ENCODE results near the gene ZNF648.
"Not testable (repeated sequence)": the region's sequence is repeated elsewhere in the genome, so short reads cannot be mapped to it uniquely, and the experiment has no call there.

The ZNF648 gene

DNA sequence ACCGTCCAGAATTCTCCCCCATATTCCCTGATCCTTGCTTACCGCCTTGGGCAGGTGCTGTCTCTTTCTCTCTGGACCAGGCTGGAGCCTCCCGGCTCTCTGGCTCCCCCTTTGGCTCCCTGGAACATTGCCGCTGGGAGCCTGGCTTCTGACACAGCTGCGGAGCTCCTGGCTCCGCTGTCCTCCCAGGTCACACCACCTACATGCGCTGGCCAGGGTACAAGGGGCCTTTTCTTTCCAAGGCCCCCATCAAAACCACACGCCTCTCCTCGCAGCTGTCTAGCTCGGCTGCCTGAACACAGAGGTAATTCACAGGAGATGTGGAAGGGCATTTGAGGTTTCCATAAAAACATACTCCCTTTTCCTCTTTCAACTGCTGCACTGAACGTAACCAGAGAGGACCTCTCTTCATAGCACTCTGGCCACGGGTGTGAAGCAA, 7.5 kb upstream of the ZNF648 start:
- DNase-seq = peak; percentile 65

DNA sequence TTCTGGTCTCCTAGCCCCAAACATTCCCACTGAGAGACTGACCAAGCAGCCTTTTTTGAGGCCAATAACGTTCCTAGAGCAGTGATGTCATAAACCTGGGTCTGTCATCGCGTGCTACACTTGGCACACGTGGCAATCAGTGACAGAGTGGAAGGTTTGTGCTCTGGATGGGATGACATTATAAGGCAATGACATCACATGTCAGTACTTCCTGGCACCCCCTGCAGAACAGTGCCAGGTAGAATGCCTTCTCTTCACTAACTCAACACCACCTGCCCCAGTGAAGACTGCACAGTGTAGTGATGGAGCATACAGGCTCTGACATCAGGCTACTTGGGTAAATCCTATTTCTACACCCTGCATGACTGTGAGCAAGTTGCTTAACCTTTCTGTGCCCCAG, 5.4 kb upstream of the ZNF648 start:
- DNase-seq = no peak

DNA sequence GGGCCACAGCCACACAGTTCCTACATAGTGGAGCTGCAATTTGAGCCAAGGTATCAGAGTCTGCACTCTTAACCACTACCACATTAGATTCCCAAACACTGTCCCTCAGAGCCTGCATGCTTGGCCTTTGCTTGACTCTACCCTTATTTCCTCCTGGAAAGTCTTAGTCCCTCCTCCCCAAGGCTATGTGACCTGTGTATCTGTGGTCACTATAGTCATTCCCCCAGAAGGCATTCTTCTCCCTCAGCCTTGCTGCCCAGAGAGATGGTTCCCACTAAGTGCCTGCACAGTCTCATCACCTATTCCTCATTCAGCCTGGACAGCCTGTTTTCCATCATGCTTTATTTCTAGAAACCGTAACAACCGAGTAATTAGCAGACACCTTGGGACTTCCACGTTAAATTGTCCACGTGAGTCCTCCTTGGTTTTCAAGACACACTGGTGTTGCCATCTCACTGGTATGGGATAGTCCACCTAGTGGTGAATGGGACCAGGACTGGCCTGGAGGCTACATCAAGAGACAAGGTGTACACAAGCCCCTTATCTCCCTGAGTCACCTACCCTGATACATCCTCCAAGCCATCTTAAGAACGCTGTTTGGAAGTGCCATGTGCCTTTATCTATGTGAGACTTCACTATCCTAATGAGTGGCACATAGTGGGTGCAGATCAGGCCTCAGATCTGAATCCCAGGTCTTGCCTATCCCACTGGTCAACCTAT, 3.8 kb upstream of the ZNF648 start:
- DNase-seq = no peak

DNA sequence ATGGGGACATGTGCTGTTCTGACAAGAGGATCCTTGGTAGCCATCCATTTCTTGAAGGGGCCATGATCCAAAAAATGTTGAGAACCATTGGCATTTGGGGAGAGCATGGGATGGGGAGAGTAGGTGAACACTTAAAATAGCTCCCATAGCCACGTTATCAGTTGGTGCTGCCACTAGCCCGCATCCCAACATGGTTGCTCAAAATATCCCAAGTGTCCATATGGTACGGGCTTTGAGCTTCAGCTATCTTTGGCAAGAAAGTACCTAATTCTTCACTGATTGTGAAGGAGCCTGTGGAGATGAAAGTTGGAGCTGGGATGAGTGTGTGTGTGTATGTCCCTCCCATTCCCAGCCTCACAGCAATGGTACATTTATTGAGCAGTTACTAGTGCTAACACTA, 3.1 kb upstream of the ZNF648 start:
- DNase-seq = no peak

DNA sequence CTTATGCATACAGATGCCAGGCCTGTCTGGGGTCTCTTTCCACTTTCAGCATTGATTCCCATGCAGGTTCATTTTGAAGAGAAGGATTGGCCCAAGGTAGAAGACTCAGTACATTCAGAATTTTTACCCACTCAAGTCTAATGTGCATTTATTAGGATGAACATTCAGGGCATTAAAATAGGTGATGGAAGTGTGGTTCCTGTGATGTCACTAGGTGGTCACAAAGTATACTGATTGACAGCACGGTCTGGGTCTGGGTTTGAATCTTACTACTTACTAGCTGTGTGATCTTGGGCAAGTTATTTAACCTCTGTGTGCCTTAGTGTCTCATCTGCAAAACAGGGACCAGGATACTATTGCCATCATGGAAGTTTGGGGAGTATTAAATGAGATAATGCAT, 711 bp upstream of the ZNF648 start:
- DNase-seq = no peak

DNA sequence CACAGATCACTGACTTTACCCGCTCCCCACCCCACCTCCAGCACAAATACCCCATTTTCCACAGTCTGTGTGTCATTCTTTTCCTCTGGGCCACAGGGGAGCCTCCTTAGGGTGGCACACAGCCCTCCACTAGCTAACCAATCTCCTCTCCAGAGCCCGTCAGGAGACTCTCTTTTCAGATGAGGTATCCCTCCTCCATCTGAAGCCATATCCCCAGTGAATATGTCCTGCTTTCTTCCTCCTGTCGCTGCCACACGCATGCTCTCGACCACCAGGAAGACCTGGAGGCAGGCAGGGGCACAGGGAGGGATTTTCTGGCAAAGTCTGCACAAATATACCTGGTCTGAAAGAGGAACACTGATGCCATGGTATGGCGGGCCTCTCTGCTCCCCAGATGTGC, 635 bp downstream of the ZNF648 start:
- no peak for DNase-seq

DNA sequence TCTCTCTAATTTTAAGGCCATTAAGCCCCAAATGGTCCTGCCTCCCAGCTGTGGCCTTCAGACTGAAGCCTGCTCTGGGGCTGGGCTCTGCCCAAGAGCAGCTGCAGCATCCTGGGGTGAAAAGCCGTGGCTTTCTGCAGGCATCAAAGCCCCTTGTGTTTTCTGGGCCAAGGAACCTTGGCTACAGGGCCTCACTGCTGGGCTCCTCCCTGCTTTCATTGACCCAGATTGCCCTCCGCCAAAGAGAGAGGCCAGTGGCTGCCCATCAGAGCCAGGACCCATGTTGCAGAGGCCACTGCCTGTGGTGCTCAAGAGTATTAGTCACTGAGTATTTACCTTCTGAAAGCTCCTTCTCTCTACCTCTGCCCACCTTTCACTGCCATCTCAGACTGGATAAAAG, 1.6 kb downstream of the ZNF648 start:
- peak; percentile 42 for DNase-seq

DNA sequence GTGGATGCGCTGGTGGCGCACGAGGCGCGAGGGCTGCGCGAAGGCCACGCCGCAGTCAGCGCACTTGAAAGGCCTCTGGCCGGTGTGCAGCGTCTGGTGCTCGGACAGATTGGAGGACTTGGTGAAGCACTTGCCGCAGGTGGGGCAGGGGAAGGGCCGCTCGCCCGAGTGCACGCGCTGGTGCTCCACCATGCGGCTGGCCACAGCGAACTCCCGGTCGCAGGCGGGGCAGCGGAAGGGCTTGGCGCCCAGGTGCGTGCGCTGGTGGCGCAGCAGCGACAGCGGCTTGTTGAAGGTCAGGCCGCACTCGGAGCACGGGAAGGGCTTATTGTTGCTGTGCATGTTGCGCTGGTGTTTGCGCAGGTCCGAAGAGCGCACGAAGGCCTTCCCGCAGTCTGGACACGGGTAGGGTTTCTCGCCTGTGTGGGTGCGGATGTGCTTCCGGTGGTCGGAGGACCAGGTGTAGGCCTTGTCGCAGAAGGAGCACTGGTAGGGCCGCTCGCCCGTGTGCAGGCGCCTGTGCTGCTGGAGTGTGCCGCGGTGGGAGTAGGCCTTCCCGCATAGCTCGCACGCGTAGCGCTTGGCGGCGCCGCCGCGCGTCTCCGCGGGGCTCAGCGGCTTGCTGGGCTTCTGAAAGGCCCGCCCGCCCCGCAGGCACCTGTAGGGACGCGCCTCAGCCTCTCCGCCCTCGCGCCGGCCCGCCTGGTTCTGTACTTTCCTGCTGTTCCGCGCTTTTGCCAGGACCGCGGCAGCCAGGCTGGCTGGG, 4.7 kb downstream of the ZNF648 start:
- no peak for DNase-seq

DNA sequence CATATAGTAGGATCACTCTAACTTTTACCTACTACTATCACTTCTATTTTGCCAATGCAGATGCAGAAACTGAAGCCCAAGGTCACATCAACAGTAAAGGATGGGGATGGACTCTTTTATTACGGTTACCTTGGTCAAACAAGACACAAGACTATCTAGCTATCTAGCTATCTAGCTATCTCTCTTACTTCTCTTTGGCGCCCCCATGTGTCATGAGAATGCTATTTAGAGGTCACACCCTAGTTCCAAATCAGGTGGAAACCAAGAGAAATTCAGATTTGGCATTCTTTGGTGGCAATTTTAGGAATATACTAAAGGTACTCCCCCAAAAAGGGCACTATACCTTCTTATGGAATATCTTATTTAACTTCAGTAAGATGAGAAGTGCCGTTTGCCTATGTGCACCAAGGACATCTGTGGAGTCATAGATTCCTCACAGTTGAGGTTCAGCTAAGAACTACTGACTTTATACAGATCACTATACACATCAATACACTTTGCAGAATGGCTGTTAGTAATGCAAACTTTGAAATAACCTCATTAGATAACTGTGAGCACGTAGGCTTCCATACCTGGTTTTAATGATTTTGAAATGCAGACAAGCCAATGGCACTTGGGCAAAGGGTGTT, 6.7 kb downstream of the ZNF648 start:
- DNase-seq = peak; percentile 19

DNA sequence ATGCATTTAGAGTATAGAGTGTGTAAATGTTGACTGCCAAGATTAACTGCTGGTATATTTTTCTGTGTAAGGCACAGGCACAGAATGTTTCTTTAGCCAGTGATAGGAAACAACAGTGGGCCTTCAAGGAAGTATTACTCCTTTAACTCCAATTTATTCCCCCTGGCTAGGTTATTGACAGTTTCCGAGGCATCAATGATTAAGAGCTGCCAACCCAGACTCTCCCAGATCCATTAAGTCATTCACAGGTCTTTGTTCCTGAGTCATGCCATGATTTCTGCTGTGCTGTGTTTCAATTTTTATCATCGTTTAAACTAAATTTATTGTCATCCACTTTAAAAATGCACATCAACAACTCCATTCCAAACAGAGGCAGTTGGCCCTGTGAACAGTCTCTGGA, 9.2 kb downstream of the ZNF648 start:
- no peak for DNase-seq

DNA sequence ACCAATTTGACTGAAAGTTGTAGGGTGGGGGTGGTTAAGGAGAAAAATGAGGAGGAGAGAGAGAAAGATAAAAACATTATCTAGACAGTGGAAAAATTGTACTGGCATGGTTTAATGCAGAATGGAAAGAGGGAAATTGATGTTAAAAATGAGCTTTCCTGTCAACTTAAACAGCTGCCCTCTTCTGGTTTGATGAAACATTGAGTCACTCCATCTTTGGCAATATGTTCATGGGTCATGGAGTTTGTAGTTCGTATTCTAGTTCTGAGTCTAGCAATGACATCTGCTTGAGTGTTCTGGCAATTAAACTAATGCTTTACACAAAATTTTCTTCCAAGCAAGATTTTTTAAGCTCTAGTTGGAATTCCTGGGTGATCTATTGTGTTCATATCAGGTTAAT, 9.6 kb downstream of the ZNF648 start:
- no peak for DNase-seq

DNA sequence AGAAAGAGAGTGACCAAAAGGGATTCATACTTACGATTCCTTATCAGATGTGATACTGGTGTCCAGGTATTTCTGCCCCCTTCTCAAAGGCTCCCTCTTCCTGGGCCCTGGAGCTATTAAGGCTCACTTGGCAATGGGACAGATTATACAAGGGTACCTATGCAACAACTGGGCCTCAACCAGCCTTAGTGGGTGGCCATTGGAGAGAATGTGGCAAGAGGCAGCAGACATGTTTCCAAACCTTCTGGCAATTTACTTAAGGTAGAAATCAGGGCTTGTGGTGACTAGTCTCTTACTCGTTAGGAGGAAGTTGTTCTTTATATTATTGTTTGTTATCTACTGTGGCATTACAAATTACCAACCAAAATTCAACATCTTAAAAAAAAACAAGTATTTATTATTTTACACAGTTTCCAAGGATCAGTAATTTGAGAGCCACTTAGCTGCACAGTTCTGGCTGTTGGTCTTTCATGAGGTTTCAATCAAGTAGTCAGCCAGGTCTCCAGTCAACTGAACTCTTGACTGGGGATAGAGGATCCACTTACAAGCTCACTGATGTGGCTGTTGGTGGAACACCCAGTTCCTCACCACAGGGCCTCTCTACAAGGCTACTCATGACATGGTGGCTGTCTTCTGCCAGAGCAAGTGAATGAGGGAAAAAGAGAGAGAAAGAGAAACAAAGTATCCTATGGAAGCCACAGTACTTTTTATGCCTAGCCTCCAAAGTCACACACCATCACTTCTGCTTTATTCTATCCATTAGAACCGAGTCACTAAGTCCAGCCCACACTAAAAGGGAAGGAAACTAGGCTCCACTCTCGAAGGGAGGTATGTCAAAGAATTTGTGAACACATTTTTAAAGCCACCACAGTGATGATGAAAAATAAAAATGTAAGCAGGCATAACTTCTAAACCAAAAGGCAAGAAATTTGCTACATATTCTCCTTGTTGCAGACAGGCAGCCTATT, 10.7 kb downstream of the ZNF648 start:
- no peak for DNase-seq

DNA sequence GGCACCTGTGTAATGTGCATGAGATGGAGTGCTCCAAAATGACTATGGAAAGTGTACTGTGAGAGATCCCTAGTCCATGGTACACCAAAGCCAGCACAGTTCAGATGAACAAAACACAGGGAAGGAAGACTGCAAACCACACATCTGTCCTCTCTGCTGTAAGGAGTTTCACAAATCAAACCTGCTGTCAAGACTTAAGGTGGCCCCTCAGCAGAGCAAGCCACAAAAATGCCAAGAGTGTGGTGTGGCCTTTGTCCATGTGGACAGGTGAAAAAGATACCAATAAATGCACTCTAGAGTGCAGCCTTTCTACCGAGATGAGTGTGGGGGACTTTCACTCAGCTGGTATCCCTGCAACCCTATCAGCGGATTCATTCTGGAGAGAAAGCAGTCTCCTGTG, 12.9 kb downstream of the ZNF648 start:
- DNase-seq = no peak

DNA sequence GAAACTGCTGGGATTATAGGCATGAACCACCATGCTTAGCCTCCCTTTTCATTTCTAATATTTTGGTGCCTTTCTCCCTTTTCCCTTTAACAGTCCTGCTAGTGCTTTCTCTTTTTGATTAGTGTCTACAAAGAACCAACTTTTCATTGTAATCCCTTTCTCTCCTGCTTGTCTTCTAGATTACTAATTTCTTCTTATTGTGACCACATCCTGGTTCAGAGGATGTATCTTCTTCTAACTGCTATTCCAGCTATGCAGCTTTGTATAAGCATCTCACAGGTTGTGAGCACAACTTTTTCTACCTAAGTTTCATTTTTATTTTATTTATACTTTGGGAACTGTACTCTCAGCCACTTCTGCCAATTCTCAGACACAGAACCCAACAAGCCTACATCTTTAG, 14.7 kb downstream of the ZNF648 start:
- DNase-seq = no peak

DNA sequence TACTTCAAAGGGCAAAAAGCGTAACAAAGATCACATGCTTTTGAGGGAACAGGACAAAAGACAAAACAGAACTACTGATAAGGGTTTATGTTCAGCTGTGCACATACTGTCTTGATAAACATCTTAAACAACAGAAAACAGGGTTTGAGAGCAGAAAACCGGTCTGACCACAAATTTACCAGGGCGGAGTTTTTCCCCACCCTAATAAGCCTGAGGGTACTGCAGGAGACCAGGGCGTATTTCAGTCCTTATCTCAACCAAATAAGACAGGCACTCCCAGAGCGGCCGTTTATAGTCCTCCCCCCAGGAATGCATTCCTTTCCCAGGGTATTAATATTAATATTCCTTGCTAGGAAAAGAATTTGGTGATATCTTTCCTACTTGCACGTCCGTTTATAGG, 16.0 kb downstream of the ZNF648 start:
- not testable (repeated sequence) for DNase-seq

DNA sequence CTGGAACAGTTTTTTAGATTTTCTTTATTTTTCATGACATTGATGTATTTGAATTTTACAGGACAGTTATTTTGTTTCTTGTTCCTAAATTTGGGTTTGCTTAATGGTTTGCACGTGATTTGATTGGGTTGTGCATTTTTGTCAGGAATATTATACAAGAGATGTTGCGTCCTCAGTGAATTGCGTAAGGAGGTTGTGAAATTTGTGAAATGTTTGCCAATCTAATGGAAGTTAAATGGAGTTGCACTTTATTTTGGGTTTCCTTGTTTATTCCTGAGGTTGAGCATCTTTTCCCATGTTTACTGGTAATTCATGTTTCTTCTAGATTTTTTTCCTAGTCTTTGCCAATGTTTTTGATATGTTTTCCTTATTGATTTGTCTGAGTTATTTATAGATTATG, 19.9 kb downstream of the ZNF648 start:
- DNase-seq = no peak

DNA sequence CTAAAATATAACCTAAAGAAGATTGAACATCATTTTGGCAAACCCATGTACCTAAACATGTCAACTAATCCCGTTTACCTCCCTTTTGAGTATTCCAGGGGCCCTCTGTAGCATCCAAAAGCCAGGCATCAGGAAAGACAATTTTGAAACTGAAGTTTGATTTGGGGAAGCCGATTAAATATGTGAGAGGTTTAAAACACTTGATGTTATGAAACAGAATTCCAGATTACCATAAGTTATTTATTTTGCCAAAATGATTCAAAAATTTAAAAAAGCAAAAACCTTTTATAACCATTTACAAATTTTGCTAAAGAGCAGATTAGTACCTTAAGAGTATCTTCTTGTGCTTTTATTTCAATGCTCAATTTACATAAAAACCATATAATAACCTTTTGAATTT, 23.3 kb downstream of the ZNF648 start:
- no peak for DNase-seq

DNA sequence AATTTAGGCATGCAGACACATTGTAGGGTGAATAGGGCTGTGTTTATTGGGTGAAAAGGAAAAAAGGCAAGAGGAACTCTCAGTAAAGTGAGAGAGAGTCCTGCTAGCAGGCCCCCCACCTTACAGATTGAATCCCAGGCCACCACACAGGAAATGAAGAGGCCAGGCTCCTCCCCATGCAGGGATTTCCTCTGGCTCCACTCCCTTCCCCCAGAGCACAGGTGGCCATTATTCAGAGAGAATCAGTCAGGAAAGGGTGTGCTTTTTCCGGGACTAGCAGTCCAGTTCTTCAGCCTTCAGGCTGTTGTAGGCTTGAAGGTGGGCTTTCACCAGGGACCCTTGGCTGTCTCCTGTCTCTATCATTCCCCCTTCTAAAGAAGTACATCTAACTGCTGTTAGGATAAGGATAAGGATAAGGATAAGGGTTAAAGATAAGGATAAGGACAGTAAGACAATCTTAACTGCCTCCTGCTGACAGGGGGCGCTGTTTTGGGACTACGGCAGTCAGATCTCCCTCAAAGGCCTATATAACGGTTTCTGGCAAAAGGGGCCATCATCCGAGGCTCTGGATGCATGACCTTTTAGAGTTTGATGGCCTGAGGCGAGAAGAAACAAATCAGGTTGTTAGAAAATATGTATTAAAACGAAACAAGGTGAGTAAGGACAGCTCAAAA, 26.3 kb downstream of the ZNF648 start:
- no peak for DNase-seq

DNA sequence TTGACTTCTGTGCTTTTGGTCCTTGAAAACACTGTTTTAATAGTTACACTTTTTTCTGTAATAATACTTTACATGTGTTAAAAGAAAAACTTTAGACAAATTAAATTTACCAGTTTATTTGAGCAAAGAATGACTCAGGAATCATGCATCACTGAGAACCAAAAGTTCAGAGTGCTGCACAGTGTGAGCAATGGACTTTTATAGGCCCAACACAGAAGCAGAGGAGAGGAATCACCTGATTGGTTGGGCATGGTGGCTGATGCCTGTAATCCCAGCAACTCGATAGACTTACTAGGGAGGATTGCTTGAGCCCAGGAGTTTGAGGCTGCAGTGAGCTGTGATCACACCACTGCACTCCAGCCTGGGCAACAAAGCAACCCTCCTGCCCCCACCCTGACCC, 29.3 kb downstream of the ZNF648 start:
- no peak for DNase-seq

DNA sequence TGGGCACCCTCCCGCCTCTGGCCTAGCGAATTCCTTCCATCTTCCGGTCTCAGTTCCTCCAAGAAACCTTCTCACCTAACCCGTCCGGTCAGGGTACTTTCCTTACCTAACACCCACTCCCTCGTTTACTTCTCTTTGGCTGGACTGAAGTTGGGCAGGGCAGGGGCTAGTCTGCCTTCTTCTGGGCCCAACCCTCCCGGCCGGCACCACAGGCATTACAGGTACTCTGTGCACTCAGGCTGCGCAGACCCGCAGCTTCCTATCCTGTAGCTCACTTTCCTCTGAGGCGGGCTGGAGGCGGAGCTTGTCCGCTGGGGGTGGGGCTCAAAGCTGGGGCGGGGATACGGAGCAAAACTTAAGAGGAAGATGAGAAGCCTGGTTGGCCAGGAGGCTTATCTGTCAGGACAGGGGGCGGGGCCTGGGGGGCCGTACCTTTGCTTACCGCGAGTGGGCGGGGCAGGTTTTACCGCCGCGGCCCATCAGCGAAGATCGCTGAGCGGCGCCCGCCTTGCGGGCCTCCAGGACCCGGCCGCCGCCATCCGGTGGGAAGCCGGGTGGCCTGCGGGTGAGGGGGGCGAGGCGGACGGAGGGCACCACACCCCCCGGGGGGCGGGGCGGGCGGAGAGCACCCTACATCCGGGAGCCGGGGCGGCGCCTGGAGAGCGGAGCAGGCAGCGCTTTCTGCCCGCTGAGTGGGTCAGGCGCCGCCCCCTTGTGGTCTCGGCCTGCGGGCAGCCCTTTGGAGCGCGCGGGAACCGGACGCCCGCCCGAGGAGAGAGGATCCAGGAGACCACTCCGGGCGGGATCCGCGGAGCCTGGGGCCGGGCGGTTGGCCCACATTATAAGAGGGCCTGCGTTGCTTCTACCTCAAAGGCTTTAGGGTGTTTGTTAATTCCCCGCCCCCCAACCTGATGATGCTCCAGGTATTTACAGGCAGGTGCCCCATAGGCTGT, 31.9 kb downstream of the ZNF648 start:
- peak; percentile 94 for DNase-seq

DNA sequence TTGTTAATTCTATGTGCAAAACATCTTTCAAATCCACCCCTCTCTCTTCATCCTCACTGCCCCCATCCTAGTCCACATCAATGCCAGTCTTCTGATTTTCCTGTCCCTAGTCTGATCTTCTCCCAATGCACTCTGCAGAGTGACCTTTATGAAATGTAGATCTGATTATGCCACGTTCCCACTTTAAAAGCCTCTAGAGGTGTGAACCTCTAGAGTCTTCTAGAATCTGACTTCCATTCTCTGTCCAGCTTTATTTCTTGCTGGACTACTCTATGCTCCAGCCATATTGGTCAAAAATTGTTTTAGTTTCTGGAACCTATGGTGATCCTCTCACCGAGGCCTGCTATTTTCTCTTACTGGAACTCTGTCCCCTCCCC, 32.5 kb downstream of the ZNF648 start:
- DNase-seq = no peak

Measured in midbrain (tissue), 1 donor.